ENCODE measurements around the gene CPNE6.

DNA sequence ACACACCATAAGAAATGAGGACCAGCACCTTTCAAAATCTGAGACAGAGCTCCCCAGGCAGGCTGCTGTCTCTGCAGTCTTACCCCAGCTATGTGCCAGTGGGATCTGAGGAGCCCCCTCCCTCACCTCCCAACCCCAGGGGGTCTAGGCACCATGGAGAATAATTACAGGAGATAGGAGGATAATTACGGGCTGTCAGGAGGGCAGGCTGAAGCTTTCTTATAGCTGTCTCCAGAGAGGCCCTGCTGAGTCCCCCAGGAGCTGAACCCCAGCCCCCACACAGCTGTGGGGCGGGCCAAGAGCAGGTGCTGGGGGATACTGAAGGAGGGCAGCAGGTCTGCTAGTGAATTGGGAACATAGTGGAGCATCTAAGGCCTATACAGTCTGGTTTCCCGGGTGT, 6.8 kb downstream of the CPNE6 start:
- TF ChIP-seq SP2 (tag by site-specific recombination; IDR thresholded peaks at IDR 0.05): no peak
- TF ChIP-seq, protein P1, sequence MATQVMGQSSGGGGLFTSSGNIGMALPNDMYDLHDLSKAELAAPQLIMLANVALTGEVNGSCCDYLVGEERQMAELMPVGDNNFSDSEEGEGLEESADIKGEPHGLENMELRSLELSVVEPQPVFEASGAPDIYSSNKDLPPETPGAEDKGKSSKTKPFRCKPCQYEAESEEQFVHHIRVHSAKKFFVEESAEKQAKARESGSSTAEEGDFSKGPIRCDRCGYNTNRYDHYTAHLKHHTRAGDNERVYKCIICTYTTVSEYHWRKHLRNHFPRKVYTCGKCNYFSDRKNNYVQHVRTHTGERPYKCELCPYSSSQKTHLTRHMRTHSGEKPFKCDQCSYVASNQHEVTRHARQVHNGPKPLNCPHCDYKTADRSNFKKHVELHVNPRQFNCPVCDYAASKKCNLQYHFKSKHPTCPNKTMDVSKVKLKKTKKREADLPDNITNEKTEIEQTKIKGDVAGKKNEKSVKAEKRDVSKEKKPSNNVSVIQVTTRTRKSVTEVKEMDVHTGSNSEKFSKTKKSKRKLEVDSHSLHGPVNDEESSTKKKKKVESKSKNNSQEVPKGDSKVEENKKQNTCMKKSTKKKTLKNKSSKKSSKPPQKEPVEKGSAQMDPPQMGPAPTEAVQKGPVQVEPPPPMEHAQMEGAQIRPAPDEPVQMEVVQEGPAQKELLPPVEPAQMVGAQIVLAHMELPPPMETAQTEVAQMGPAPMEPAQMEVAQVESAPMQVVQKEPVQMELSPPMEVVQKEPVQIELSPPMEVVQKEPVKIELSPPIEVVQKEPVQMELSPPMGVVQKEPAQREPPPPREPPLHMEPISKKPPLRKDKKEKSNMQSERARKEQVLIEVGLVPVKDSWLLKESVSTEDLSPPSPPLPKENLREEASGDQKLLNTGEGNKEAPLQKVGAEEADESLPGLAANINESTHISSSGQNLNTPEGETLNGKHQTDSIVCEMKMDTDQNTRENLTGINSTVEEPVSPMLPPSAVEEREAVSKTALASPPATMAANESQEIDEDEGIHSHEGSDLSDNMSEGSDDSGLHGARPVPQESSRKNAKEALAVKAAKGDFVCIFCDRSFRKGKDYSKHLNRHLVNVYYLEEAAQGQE (tag by site-specific recombination; IDR thresholded peaks at IDR 0.05): no peak
- TF ChIP-seq SETDB1 (IDR thresholded peaks at IDR 0.05; ENCODE audit: insufficient read length, low read length): no peak
- no peak for TF ChIP-seq CTCF (tag by site-specific recombination; IDR thresholded peaks at IDR 0.05)

Measured in HEK293 (cell line).